HG03064 (cell line): ENCODE measurements around the gene BCL2L14.
"Not testable (repeated sequence)": the region's sequence is repeated elsewhere in the genome, so short reads cannot be mapped to it uniquely, and the experiment has no call there.

ENCODE experiments used
- ATAC-seq: cut with Tn5 transposase; IDR thresholded peaks from one replicate; pipeline ENCODE4 v1.9.1; 2021; ENCODE audit warnings: low read depth; ENCODE audit not compliant: unreplicated experiment

Gene BCL2L14

GRCh38 chr12:12098691-12099015, 27.9 kb downstream of the BCL2L14 start:
- no peak for ATAC-seq

- ATAC-seq: no peak
These were observed 28.4 kb downstream of the BCL2L14 start for GRCh38 chr12:12099102-12099501.

GRCh38 chr12:12107678-12108077, 36.9 kb downstream of the BCL2L14 start:
- no peak for ATAC-seq

- ATAC-seq: no peak
These were observed 37.8 kb downstream of the BCL2L14 start for GRCh38 chr12:12108441-12109058.

GRCh38 chr12:12110923-12111555, 40.3 kb downstream of the BCL2L14 start:
- not testable (repeated sequence) for ATAC-seq

- ATAC-seq: no peak
These were observed 44.8 kb downstream of the BCL2L14 start for GRCh38 chr12:12115514-12115913.

- no peak for ATAC-seq
These were observed 45.9 kb downstream of the BCL2L14 start for GRCh38 chr12:12116677-12117076.

- no peak for ATAC-seq
These were observed 50.3 kb downstream of the BCL2L14 start for GRCh38 chr12:12121061-12121460.

GRCh38 chr12:12123036-12123604, 52.4 kb downstream of the BCL2L14 start:
- ATAC-seq: no peak

- ATAC-seq: no peak
These were observed 55.8 kb downstream of the BCL2L14 start for GRCh38 chr12:12126551-12126950.

GRCh38 chr12:12127304-12127703, 56.6 kb downstream of the BCL2L14 start:
- no peak for ATAC-seq

GRCh38 chr12:12128670-12129069, 57.9 kb downstream of the BCL2L14 start:
- ATAC-seq: no peak

- no peak for ATAC-seq
These were observed 62.5 kb downstream of the BCL2L14 start for GRCh38 chr12:12133259-12133658.

GRCh38 chr12:12133785-12134184, 63.0 kb downstream of the BCL2L14 start:
- no peak for ATAC-seq

- ATAC-seq: no peak
These were observed 67.7 kb downstream of the BCL2L14 start for GRCh38 chr12:12138203-12139154.

GRCh38 chr12:12141000-12141399, 70.3 kb downstream of the BCL2L14 start:
- no peak for ATAC-seq

GRCh38 chr12:12144531-12144930, 73.8 kb downstream of the BCL2L14 start:
- not testable (repeated sequence) for ATAC-seq

- no peak for ATAC-seq
These were observed 76.4 kb downstream of the BCL2L14 start for GRCh38 chr12:12147111-12147510.
